NOMO-1 treated with dmso at 0.1 percent for 144 hours (cell line): ENCODE measurements around the gene MGAT3.

Experiments
- DNase-seq: peaks from one replicate; lab custom pipeline; 2025; ENCODE audit not compliant: unreplicated experiment; lab: John Stamatoyannopoulos, UW

The MGAT3 gene

GRCh38 chr22:39525658-39525975 is 68.8 kb downstream of the MGAT3 start:
- no peak for DNase-seq

- DNase-seq = peak; percentile 25
These were observed 69.9 kb downstream of the MGAT3 start for GRCh38 chr22:39526736-39527171.

GRCh38 chr22:39527481-39527961 is 70.7 kb downstream of the MGAT3 start:
- DNase-seq = no peak

- DNase-seq = no peak
These were observed 71.4 kb downstream of the MGAT3 start for GRCh38 chr22:39528080-39528661.

- DNase-seq = peak; percentile 82
These were observed 72.1 kb downstream of the MGAT3 start for GRCh38 chr22:39528681-39529486.

- no peak for DNase-seq
These were observed 72.7 kb downstream of the MGAT3 start for GRCh38 chr22:39529487-39529851.

GRCh38 chr22:39530116-39530515 is 73.3 kb downstream of the MGAT3 start:
- DNase-seq = no peak

- peak; percentile 47 for DNase-seq
These were observed 74.0 kb downstream of the MGAT3 start for GRCh38 chr22:39530692-39531331.

GRCh38 chr22:39532215-39533073 is 75.6 kb downstream of the MGAT3 start, which contains the start of gene RPS19BP1:
Gene RPS19BP1, minus strand, starts transcription at chr22:39532748. Its CDS starts 10 bp downstream, at chr22:39532738.
- peak; percentile 100 for DNase-seq

GRCh38 chr22:39534092-39534506 is 77.3 kb downstream of the MGAT3 start:
- no peak for DNase-seq

- no peak for DNase-seq
These were observed 78.0 kb downstream of the MGAT3 start for GRCh38 chr22:39534591-39535356.

GRCh38 chr22:39535357-39535725 is 78.5 kb downstream of the MGAT3 start:
- no peak for DNase-seq

- DNase-seq = no peak
These were observed 79.1 kb downstream of the MGAT3 start for GRCh38 chr22:39535831-39536449.

- DNase-seq = no peak
These were observed 79.9 kb downstream of the MGAT3 start for GRCh38 chr22:39536711-39537110.

GRCh38 chr22:39537975-39538374 is 81.2 kb downstream of the MGAT3 start:
- no peak for DNase-seq
